ENCODE data around the gene DNTT.

- TF ChIP-seq GATA2 (IDR thresholded peaks at IDR 0.05; ENCODE audit: low read depth, low read length) (no peak), GATA3 (IDR thresholded peaks at IDR 0.05; ENCODE audit: low read depth, low read length) (no peak)
Observed at GRCh38 chr10:96276831-96277230, 27.4 kb upstream of the DNTT start.

All from SH-SY5Y (cell line).